Retina (tissue), 1 donor: ENCODE measurements around the gene ALX3.
"Not testable (repeated sequence)": the region's sequence is repeated elsewhere in the genome, so short reads cannot be mapped to it uniquely, and the experiment has no call there.

Experiments
- DNase-seq: peaks from one replicate; pipeline ENCODE4 v3.0.0-alpha.2; 2016

ALX3 gene

DNA sequence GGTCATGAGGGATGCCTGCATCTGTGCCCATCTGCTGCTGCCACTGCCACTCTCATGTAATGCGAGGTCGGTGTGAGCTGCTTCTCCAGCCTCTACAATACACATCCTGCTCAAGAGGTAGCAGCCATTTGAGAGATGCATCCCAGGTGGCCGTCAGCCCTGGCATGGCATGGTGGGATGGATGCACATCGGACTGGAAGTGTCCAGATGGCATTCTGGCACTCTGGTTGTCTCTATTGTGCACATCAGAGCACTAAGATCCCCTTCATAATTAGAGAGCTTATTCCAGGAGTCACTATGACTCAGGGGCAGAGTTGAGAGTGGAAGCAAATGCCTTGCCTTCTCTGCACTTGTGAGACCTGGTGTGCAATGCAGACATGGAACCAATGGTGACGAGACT is 32.2 kb downstream of the ALX3 start:
- DNase-seq, result no peak

DNA sequence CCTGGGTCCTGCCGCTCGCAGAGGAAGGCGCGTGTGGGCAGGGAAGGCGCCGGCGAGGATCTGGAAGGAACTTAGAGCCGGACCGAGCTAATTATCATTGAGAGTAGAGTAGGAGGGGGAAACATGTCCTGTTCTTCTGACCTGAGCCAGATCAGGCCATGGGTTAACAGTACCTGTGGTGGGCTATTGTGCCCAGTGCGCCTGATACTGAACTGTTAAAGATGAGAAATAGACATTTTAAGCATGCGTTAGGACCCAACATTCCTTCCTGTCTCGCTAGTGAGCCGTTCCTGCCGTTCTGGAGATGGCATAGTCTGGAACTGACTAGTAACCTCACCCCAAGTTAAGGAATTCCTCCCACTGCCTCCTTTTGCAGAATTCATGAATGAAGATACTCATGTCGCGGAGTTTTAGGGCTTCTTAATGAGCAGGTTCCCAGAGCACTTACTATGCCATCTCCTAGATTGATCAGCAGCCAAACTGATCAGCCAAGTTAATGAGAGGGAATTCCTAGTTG is 35.2 kb downstream of the ALX3 start:
- DNase-seq, result no peak

DNA sequence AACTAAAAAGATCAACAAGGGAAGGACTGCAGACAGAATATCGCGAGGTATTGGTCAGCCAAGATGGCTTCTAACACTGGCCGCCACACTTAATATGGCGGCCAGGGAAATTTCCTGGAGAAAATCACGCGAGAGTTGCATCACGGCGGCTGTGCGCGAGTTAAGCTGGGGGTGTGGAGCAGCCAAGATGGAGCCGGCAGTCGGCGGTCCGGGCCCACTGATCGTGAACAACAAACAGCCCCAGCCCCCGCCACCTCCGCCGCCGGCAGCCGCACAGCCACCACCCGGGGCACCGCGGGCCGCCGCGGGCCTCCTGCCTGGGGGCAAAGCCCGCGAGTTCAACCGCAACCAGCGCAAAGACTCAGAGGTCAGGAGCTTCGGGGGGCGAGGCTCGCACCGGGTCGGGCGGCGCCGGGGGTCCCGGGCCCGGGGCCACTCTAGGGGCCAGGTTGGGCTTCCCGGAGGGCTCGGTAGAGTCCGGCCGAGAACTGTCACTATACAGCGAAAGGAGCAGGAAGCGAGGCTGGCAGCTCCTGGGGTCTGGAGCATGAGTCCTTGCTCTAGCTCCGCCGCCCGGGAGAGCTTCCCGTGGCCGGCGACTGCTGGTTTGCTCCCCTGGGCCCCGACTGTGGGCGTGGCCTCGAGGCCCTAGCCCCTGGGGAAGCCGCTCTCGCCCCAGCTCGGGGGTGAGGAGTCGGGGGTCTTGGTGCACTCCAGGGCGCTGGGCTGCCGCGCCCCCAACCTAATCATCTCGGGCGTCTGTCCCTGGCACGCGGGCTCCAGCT is 35.8 kb downstream of the ALX3 start, which contains the start of gene STRIP1:
TSS of gene STRIP1 (plus strand) at position 174 of the 785 bp plus-strand sequence. CDS start at position 188, 14 bp downstream.
- peak; percentile 97 for DNase-seq

DNA sequence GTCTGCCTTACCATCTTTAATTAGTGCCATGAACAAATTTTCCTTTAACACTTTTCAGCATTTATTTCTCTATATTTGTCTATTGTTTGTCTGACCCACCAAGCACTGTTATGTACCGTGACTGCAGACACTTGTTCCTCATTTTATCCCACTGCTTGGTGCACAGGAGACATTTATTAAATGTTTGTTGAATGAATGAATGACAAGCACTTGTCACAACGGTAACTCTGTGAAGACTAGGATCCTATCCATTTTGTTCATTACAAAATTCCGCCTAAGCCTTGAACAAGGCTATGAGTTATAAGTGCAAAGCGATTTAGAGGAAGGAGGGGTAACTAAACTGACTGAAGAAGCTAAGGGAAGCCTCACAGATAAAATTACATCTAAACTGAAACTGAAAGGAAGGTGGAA is 36.4 kb downstream of the ALX3 start:
- DNase-seq, result no peak

DNA sequence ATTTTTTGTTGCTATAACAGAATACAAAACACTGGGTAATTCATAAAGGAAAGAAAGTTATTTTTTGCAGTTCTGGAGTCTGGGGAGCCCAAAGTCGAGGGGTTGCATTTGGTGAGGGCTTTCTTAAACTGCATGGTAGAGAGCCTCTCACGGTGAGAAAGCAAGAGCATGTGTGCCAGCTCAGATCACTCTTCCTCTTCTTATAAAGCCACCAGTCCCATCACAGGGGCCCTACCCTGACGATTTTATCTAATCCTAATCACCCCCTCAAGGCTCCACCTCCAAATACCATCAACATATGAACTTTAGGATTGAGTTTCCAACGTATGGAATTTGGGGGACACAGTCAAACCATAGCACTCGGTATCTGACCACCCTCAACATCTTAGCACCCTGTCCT is 37.1 kb downstream of the ALX3 start:
- no peak for DNase-seq

DNA sequence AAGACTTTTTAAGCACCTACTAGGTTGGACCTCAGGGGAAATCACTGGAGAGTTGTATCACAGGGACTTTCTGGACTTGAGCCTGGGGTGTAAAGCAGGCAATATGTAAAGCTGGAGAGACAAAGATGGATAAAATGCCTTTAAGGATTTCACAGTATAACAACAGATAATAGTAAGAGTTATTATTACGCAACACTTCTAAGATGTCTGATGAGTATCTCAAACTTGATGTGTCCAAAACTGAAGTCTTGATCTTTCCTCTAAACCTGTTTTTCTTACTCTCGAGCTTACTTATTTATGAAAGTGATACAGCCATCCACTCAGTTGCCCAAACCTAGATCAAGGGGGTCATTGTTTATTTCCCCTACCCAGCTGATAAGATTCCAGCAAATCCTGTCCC is 38.1 kb downstream of the ALX3 start:
- no peak for DNase-seq

DNA sequence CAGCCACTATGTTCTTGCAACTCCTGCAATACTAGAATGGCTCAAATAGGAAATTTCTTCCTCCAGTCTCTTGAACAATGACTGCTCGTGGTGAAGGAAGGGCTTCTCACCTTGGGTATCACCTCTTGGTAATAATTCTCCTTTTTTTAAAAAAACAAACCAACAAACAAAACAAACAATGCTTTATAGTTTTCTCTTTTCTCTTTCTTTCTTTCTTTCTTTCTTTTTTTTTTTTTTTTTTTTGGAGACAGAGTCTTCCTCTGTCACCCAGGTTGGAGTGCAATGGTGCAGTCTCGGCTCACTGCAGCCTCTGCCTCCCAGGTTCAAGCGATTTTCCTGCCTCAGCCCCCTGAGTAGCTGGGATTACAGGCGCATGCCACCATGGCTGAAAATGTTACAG is 39.8 kb downstream of the ALX3 start:
- DNase-seq, result not testable (repeated sequence)

DNA sequence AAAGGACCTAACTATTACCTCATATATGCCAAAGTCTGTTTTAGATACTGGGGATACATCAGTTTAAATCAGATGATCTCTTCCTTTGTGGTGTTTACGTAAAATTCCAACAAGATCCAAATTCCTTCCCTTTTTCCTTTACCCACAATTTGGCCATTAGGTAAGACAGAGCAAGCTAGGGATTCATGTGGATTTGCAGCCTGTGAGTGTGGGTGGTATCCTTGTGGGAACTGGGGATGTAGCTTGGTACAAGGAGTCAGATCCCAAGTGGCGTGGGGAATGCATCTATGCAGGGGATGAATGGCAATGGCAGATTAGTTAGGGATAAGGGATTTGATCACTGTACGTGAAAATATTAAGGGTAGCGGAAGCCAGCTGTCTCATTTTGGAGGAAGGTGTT is 45.9 kb downstream of the ALX3 start:
- DNase-seq, result no peak

DNA sequence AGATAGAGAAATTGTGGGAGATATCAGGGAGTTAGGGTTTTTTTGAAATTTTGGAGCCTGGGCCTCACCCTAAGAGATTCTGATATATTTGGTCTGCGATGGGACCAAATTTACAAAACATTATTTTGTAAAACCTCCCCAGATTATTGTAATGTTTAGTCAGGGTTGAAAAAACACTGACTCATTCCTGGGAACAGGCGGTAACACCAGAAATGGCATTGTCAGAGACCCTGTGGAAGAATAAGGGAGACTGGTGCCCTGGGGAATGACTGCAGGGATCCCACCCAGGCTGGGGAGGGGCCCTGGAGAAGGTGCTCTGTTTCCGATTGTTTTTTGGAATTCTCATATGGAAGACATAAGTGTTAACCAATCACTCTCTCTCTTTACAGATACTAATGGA is 49.2 kb downstream of the ALX3 start:
- no peak for DNase-seq

DNA sequence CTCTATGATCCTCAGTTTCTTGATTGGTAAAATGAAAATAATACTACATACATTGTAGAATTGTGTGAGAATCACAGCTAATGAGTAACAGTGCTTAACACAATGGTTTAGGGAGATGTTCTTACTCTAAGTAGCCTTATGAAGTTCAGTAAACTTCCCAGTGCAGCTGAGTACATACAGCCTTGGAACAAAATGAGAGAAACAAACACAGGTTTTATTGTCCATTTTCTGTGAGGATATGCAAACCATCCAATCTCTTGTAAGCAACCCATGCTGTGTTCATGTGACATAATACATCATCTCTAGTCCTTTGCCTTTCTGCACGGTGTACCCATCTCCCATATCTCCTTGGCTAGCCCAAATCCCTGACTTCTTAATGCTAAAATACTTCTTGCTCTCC is 50.7 kb downstream of the ALX3 start:
- no peak for DNase-seq

DNA sequence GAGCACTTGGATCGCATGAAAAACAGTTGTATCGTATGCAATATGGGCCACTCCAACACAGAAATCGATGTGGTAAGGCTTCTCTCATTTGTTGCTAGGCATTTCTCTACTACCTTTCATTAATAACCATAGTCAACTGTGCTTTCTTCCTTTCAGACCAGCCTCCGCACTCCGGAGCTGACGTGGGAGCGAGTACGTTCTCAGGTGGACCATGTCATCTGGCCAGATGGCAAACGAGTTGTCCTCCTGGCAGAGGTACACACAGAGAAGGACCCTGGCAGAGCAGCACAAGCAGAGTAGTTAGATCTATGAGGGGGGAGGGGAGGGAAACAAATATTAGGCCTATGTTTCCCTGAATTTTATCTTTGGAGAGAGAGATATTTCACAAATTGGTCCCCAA is 52.1 kb downstream of the ALX3 start:
- no peak for DNase-seq

DNA sequence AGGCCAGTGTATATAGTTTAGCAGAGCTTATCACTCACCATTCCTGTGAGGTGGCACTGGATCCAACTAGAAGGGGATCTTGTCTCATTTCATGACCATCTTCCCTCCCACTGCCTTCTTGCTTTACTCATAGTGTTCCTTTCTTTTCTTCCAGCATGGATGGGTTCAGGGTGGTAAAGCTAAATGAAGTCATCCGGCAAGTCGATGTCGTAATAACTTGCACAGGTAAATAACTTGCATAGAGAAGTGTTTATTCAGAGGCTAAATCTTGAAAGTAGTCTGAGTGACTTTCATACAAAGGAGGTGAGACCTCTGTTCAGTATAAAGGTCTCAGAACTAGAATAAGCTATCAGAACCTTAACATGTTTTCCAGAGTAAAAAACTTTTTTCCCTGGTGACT is 52.7 kb downstream of the ALX3 start:
- no peak for DNase-seq

DNA sequence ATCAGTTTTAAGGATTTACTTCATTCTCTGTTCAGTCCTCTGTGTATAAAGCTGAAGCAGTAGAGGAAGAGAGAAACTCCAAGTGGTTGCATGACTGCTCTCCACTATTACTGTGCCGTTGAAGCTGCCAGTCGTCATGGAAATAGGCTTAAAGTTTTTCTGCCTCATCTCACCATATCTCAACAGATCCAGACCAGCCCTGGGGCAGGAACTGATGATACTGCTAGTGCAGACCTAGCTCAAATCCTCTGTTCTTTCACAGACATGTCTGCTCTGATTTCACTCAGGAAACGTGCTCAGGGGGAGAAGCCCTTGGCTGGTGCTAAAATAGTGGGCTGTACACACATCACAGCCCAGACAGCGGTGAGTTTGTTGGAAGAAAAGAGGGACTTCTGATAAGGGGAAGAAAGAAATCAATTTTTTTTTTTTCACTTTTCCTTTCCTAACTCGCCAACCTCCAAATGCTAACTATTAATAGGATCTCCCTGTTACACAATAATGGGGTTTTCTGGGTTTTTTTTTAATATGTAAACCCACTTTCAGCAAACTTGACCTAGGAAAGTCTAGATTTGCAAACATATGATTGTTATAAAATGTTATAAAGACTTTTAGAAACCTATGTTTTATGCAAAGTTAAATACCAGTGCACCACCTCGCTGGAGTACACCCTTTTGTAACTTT is 58.2 kb downstream of the ALX3 start:
- no peak for DNase-seq

DNA sequence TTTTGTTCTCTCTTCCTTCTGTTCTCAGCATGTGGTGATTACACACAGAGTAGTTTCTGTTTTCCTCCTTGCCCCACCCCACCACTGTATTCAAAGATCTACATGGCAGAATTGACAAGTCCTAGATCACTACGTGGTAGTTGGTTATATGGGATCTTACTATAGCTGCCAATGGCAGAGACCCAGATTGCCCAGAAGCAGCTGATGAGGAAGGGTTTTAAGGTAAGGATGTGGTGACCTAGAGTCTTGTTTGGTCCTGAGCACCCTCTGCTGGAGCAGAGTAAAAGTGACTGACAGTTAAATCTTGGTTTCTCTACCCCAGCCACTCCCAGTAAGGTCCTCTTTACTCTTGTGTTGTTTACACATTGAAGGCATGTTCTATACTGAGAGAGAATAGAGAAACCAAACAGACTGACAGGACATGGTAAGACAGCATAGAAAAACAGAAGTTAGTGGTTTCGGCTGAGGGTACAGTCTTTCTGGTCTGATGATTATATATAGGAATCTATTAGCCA is 58.9 kb downstream of the ALX3 start:
- DNase-seq, result no peak
